CD4-positive, alpha-beta T cell treated with Interleukin-12 subunit alpha and Interleukin-12 subunit beta, for 1 hour (primary cell): ENCODE results near the gene HCN2.
"Not testable (repeated sequence)": the region's sequence is repeated elsewhere in the genome, so short reads cannot be mapped to it uniquely, and the experiment has no call there.

Experiments
- DNase-seq: peaks from one replicate; pipeline ENCODE4 v3.0.0-alpha.2; 2020

The HCN2 gene

GRCh38 chr19:588093-588740 lies 1.5 kb upstream of the HCN2 start:
- peak; percentile 74 for DNase-seq

- no peak for DNase-seq
Measured at GRCh38 chr19:588741-589692, 664 bp upstream of the HCN2 start.

GRCh38 chr19:590396-590745 lies 690 bp downstream of the HCN2 start:
- DNase-seq: peak; percentile 36

GRCh38 chr19:590750-591098 lies 1.0 kb downstream of the HCN2 start:
- DNase-seq: no peak

- no peak for DNase-seq
Measured at GRCh38 chr19:591099-591958, 1.6 kb downstream of the HCN2 start.

GRCh38 chr19:592101-592500 lies 2.4 kb downstream of the HCN2 start:
- DNase-seq: no peak

- DNase-seq: no peak
Measured at GRCh38 chr19:593055-593454, 3.4 kb downstream of the HCN2 start.

GRCh38 chr19:593505-593904 lies 3.8 kb downstream of the HCN2 start:
- DNase-seq: no peak

- DNase-seq: no peak
Measured at GRCh38 chr19:594265-594870, 4.7 kb downstream of the HCN2 start.

- no peak for DNase-seq
Measured at GRCh38 chr19:595326-596262, 5.9 kb downstream of the HCN2 start.

- DNase-seq: no peak
Measured at GRCh38 chr19:596263-596655, 6.6 kb downstream of the HCN2 start.

GRCh38 chr19:597406-598315 lies 8.0 kb downstream of the HCN2 start:
- no peak for DNase-seq

GRCh38 chr19:601310-601709 lies 11.6 kb downstream of the HCN2 start:
- no peak for DNase-seq

GRCh38 chr19:601790-602189 lies 12.1 kb downstream of the HCN2 start:
- DNase-seq: no peak

- DNase-seq: no peak
Measured at GRCh38 chr19:602391-603301, 13.0 kb downstream of the HCN2 start.

- DNase-seq: not testable (repeated sequence)
Measured at GRCh38 chr19:603302-603639, 13.6 kb downstream of the HCN2 start.

GRCh38 chr19:603779-604178 lies 14.1 kb downstream of the HCN2 start:
- not testable (repeated sequence) for DNase-seq

- DNase-seq: peak; percentile 37
Measured at GRCh38 chr19:604355-604754, 14.7 kb downstream of the HCN2 start.

GRCh38 chr19:605061-605971 lies 15.6 kb downstream of the HCN2 start:
- DNase-seq: not testable (repeated sequence)
